ENCODE results near the gene SPATA9. TPM values are rescaled to one million over a fixed set of nuclear protein-coding genes. Genes with fewer than 3 reads are reported as not detected.

Gene SPATA9
- polyA plus RNA-seq, 3 donors, result 1.2 to 1.9 (median 1.8) TPM

DNA sequence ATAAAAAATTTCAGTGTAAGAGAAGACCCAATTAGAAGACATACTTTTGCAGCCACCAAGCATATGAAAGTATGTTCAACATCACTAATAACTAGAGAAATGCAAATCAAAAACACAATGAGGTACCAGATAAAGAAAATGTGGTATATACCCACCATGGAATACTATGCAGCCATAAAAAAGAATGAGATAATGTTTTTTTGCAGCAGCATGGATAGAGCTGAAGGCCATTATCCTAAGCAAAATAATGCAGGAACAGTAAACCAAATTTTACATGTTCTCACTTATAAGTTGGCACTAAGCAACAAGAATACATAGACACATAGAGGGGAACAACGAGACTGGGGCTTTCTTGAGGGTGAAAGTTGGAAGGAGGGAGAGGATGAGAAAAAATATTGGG is 6.9 kb upstream of the SPATA9 start:
- no peak for DNase-seq (ENCODE audit: low read depth in 3 of 3, low spot score in 2 of 3)

DNA sequence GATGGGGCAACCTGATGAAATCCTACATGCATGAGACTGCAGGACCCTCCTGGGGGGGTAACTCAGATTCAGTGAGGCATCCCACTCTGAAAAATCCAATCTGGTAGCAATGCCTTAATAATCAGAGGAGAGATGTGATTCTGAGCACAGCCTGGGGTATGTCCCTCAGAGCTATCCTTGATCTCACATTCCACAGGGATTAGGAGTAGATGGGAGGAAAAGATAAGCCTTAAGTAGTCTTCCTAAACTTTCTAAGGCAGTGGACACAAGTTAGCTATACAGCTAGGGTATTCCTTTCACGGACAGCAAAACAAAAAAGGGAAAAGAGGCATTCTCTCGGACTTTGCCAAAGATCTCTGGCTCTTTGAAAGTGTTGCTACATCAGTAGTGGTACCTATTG is 3.9 kb upstream of the SPATA9 start:
- no peak for DNase-seq (ENCODE audit: low read depth in 3 of 3, low spot score in 2 of 3)

GRCh38 chr5:95684361-95684760 is 1.6 kb upstream of the SPATA9 start:
- DNase-seq (ENCODE audit: low read depth in 3 of 3, low spot score in 2 of 3), result no peak

GRCh38 chr5:95673081-95673480 is 9.7 kb downstream of the SPATA9 start:
- no peak for DNase-seq (ENCODE audit: low read depth in 3 of 3, low spot score in 2 of 3)

- DNase-seq (ENCODE audit: low read depth in 3 of 3, low spot score in 2 of 3), result no peak
Observed at GRCh38 chr5:95672641-95673040, 10.2 kb downstream of the SPATA9 start.

DNA sequence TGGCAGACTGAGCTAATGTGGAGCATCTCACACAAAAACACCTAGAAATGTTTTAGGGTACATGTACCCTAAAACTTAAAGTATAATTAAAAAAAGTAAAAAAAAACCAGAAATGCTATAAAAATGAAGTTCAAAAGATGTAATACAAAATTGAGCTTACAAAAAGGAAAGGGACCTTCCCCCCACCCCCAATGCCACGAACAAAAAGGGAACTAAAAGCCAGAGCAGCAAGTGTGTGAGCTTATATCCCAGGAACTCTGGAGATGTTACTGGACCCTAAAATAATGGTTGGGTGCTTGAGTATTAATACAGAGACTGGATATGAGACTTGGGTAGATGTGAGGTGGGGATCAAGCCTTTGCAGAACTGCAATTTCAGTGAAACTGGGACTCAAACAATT is 11.0 kb downstream of the SPATA9 start:
- no peak for DNase-seq (ENCODE audit: low read depth in 3 of 3, low spot score in 2 of 3)

DNA sequence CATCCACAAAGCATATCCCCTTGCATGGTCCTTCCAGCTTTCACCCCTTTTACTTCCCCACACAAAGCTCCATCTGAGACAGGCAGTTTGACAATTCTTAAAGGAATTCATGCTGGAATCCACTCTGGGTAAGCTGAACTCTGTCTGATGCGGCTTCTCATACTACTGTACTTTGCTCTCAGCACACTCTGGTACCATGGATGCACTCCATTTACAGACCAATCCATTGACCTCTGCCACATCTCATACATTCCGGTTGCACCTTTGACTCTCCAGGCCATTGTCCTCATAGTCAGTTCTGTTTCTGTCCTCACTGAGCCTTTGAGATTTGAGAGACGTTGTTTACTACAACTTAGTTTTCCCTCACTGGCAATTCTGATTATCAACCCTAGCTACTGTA is 12.2 kb downstream of the SPATA9 start:
- no peak for DNase-seq (ENCODE audit: low read depth in 3 of 3, low spot score in 2 of 3)

GRCh38 chr5:95669985-95670384 is 12.8 kb downstream of the SPATA9 start:
- no peak for DNase-seq (ENCODE audit: low read depth in 3 of 3, low spot score in 2 of 3)

DNA sequence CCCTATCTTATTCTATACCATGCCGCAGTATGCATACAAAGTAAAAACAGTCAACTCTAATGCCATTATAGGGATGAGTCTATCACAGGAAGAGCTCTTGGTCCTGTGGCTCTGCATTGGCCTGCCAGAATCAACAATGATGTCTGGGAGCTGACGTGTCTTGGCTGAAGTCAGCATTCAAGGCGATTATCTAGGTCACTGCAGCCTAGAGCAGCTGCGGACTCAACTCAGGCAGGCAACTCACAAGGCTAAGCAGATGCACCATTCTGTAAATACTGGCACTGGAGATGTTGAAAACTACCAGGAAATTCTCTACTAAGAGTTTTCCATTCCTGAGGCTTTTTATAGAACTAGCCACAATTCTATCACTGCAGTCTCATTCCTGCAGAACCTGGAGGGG is 13.3 kb downstream of the SPATA9 start:
- no peak for DNase-seq (ENCODE audit: low read depth in 3 of 3, low spot score in 2 of 3)

DNA sequence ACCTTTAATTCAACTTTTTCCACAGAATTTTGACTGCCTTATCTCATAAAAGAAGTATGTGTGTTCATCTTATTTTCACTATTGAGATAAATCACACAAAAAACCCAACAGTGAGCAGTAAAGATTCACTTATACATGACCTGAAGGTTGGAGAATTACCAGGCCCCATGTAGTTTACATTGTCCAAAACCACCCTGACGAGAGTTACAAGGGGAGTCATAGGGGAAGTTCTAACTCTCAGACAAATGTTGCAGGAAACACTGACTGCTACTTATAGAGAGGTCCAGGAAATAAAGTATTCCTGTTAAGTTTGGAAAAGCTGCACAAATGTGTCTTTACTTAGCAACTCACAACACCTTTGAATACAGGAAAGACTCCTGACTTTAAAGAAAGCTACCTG is 14.1 kb downstream of the SPATA9 start:
- no peak for DNase-seq (ENCODE audit: low read depth in 3 of 3, low spot score in 2 of 3)

DNA sequence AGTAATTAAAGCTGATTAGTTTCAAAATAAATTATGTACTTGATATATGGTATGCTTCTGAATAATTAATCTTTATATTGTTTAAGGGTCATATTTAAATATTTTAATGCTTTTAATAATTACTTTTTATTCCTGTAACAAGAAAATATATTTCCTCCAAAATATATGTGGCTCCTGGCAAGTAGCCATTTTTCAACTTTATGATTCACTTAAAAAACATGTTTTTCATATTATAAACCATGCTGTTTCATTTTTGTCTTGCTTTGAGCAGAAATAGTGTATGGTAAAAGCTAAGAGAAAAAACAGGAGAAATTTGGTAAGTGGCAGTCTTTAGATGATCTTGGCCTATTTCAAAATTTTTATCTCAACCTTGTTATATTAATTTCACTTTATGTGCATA is 14.6 kb downstream of the SPATA9 start:
- DNase-seq (ENCODE audit: low read depth in 3 of 3, low spot score in 2 of 3), result no peak

GRCh38 chr5:95667678-95668077 is 15.1 kb downstream of the SPATA9 start:
- no peak for DNase-seq (ENCODE audit: low read depth in 3 of 3, low spot score in 2 of 3)

GRCh38 chr5:95667061-95667618 is 15.7 kb downstream of the SPATA9 start:
- DNase-seq (ENCODE audit: low read depth in 3 of 3, low spot score in 2 of 3), result no peak

GRCh38 chr5:95664204-95664786 is 18.5 kb downstream of the SPATA9 start:
- peak in 2 of 3 donors; percentile 17 to 27 for DNase-seq (ENCODE audit: low read depth in 3 of 3, low spot score in 2 of 3)

DNA sequence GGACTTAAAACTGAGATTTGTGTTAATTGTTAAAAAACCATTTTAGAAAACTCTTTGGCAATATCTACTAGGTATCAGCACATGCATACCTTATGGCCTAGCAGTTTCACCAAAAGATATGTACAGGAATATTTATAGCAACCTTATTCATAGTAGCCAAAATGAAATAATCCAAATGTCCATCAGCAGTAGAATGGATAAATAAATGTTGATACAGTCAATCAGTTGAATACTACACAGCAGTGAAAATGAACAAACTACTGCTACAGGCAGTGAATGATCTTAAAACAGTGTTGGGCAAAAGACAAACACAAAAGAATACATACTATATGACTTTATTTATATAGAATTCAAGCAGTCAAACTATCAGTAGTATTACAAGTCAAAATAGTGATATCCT is 19.8 kb downstream of the SPATA9 start:
- no peak for DNase-seq (ENCODE audit: low read depth in 3 of 3, low spot score in 2 of 3)

GRCh38 chr5:95660060-95660459 is 22.7 kb downstream of the SPATA9 start:
- DNase-seq (ENCODE audit: low read depth in 3 of 3, low spot score in 2 of 3), result no peak

DNA sequence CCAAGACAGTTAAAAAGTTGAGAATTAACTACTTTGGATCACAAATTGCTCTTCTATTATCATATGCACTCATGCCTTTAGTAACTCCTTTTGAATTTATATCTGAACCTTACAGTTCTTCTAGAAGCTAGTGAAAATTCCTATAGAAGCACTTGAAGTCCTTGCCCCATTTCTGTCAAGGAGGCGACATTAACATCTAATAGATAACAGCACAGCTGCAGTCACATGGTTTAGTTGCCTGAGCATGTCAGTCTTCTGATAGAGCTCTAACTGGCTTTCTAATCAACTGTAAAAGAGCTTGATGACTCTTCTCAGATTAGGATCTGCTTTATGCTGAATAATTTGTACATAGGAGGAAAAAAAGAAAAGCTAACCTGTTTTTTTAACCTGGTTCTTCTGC is 27.2 kb downstream of the SPATA9 start:
- no peak for DNase-seq (ENCODE audit: low read depth in 3 of 3, low spot score in 2 of 3)

DNA sequence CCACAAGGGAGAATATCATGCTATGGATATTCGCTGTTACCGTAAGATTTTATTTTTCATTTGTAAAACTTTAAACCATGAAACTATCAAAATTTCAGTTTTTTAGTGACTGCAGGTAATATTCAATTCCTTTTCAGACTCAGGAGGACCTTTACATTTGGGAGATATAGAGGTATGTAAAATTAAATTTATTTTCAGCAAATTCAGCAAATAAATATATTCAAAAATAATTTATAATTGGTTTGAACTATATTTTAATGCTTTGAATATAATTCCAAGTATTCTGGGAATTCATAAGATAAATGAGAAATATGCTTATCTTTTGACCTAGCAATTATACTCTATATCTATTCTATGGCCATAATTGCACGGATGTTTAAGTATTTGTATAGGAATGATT is 28.6 kb downstream of the SPATA9 start:
- DNase-seq (ENCODE audit: low read depth in 3 of 3, low spot score in 2 of 3), result no peak

GRCh38 chr5:95652849-95653248 is 29.9 kb downstream of the SPATA9 start:
- no peak for DNase-seq (ENCODE audit: low read depth in 3 of 3, low spot score in 2 of 3)

GRCh38 chr5:95649842-95650620 is 32.8 kb downstream of the SPATA9 start:
- no peak for DNase-seq (ENCODE audit: low read depth in 3 of 3, low spot score in 2 of 3)

GRCh38 chr5:95649274-95649673 is 33.5 kb downstream of the SPATA9 start:
- DNase-seq (ENCODE audit: low read depth in 3 of 3, low spot score in 2 of 3), result no peak
